ENCODE results near the gene ZNF653. TPM values are rescaled to one million over a fixed set of nuclear protein-coding genes. Genes with fewer than 3 reads are reported as not detected.

Gene ZNF653
- total RNA-seq, 2 experiments from 2014 or later: 14.1 to 21.5 TPM

GRCh38 chr19:11437955-11438354, 67.7 kb downstream of the ZNF653 start:
- TF ChIP-seq CTCF (conservative IDR thresholded peaks at IDR 0.05; ENCODE audit: low read length): no peak
- no peak for TF ChIP-seq EZH2phosphoT487 (IDR thresholded peaks at IDR 0.05; ENCODE audit: borderline replicate concordance, low read depth, low read length)
- Histone ChIP-seq H2AFZ (ENCODE audit: low read length) (no peak overlapping the region), H3K27ac (ENCODE audit: low read depth, low read length, poor library complexity, severe bottlenecking) (no peak overlapping the region), H4K20me1 (ENCODE audit: insufficient read depth, low read length) (no peaks in the 10 kb centered on the region), H3K79me2 (ENCODE audit: insufficient read depth, low read depth, low read length) (peaks cover 14% of the 10 kb centered on the region; the same call in 1 of the 2 replicates), H3K9me3 (ENCODE audit: low read length) (no peaks in the 10 kb centered on the region), H3K4me3 (ENCODE audit: low read depth, low read length, poor library complexity, severe bottlenecking) (no peak overlapping the region), H3K9me2 (ENCODE audit: insufficient read depth, low read length) (no peaks in the 10 kb centered on the region), H3K4me1 (ENCODE audit: insufficient read depth, low read length, poor library complexity, severe bottlenecking) (peaks cover 24% of the 10 kb centered on the region), H3K36me3 (ENCODE audit: insufficient read depth, low read length) (peaks cover 60% of the 10 kb centered on the region), H3K4me2 (ENCODE audit: low read length) (peak overlapping the region; percentile 22)
- intact Hi-C loops (cut with micrococcal nuclease; ENCODE audit: unreplicated experiment): loop anchor here (5.0 kb wide), 1 partner anchor 146 kb away; no protein-coding TSS in a partner anchor
- DNase-seq (ENCODE audit: low spot score): peak; percentile 38
- POLR2A ChIA-PET: no interaction called here
- BruUV-seq (replicated peaks): TSS peak; percentile 60
- CTCF ChIA-PET (ENCODE audit: unreplicated experiment): no interaction called here

- H3K4me1 ChIP-seq (ENCODE audit: insufficient read depth, low read length, poor library complexity, severe bottlenecking): peaks cover 24% of the 10 kb centered on the region
- peak overlapping the region; percentile 98 for H3K4me2 ChIP-seq (ENCODE audit: low read length)
- peak; percentile 18 for DNase-seq (ENCODE audit: low spot score)
- TF ChIP-seq EZH2phosphoT487 (IDR thresholded peaks at IDR 0.05; ENCODE audit: borderline replicate concordance, low read depth, low read length): no peak
- TF ChIP-seq CTCF (conservative IDR thresholded peaks at IDR 0.05; ENCODE audit: low read length): no peak
- no peaks in the 10 kb centered on the region for H3K9me2 ChIP-seq (ENCODE audit: insufficient read depth, low read length)
- BruUV-seq (replicated peaks): TSS peak; percentile 77
- H3K79me2 ChIP-seq (ENCODE audit: insufficient read depth, low read depth, low read length): peaks cover 14% of the 10 kb centered on the region; the same call in 1 of the 2 replicates
- no peaks in the 10 kb centered on the region for H4K20me1 ChIP-seq (ENCODE audit: insufficient read depth, low read length)
- peak overlapping the region; percentile 33 for H3K27ac ChIP-seq (ENCODE audit: low read depth, low read length, poor library complexity, severe bottlenecking)
- H3K4me3 ChIP-seq (ENCODE audit: low read depth, low read length, poor library complexity, severe bottlenecking): peak overlapping the region; percentile 92
- peaks cover 40% of the 10 kb centered on the region for H3K36me3 ChIP-seq (ENCODE audit: insufficient read depth, low read length)
- intact Hi-C loops (cut with micrococcal nuclease; ENCODE audit: unreplicated experiment): loop anchor here (1.0 to 5.0 kb wide), 2 partner anchors 55 to 144 kb away; no protein-coding TSS in a partner anchor
- POLR2A ChIA-PET: interaction anchor here (1.4 kb wide), 1 partner anchor 55 kb away, joined by 3 read pairs; no protein-coding TSS in a partner anchor
- peak overlapping the region; percentile 14; the same call in 1 of the 2 replicates for H2AFZ ChIP-seq (ENCODE audit: low read length)
- H3K9me3 ChIP-seq (ENCODE audit: low read length): no peaks in the 10 kb centered on the region
- CTCF ChIA-PET (ENCODE audit: unreplicated experiment): interaction anchor here (0.5 kb wide), 1 partner anchor 107 kb away, joined by 3 read pairs; no protein-coding TSS in a partner anchor
Measured at GRCh38 chr19:11435833-11436313, 69.8 kb downstream of the ZNF653 start.

Data from OCI-LY7 (cell line).